NOMO-1 treated with dmso at 0.1 percent for 144 hours (cell line): ENCODE results near the gene LAMB2.

Experiments
- DNase-seq: peaks from one replicate; lab custom pipeline; 2025; ENCODE audit not compliant: unreplicated experiment; lab: John Stamatoyannopoulos, UW

LAMB2 gene

DNA sequence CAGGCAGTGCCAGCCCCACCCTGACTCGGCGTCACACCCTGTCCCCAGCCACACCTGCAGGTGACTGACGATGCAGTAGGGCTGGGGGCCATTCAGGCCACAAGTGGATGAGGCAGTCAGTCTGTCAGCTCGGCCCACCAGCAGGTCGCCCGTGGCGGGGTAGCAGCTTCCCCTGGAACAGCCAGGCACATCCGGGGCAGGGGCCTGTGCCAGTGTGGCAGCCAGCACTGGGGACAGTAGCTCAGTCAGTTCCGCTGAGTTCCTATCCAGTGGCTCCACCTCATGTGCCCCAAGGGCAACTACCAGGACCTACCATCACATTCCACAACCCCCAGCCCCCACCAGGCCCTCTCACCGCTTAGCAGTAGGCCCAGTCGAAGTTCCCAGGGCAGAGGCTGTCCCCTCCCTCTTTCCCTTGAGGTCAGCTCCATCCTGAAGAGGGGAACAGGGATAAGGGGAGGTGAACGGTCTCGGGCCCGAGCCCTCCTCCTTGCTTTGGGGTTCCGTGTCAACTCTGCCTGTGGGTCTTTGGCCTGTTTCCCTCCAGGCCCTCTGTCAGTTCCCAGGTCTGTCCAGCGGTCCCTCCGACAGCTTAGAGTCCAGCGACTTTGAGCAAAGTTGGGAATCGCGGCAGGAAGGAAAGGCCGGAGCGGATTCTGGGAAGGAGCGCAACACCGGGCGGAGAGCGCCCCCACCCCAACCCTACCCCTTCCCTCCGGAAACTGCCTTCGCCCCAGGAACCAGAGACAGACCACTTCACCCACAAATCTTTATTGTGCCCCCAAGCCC lies at the start of gene LAMB2:
TSS of gene LAMB2 (minus strand) at position 614 of the 789 bp plus-strand sequence. CDS start at position 431, 183 bp downstream.
- DNase-seq = no peak

DNA sequence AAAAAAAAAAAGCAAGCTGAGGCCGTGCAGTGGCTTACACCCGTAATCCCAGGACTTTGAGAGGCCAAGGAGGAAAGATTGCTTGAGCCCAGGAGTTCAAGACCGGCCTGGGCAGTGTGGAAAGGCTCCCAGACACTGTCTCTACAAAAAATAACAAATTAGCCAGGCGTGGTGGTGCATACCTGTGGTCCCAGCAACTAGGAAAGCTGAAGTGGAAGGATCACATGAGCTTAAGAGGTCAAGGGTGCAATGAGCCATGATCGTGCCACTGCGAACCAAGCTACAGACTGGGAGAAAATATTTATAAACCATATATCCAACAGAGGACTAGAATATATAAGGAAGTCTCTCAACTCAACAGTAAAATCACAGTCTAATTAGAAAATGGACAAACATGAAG lies 48.5 kb upstream of the LAMB2 start:
- DNase-seq = no peak

- no peak for DNase-seq
These were observed 47.3 kb upstream of the LAMB2 start for GRCh38 chr3:49180116-49180515.

DNA sequence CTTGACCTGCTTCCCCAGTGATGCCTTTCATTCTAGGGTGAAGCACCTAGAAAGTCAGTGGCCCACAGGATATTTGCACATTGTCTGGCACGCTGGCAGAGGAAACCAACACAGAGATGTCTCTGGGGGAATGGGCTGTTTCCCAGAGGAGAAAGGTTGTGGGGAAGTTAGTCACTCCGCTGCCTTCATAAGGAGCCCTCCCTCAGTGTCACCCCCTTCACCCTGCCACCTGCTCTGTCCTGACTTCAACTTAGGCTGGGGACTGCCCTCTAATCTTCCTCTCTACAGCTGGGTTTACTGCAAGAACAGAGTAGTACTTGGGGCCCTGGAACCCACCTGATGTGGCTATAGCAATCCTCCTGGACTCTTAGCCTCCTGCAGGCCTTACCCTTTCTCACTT lies 44.2 kb upstream of the LAMB2 start:
- DNase-seq = no peak

GRCh38 chr3:49175530-49175929 lies 42.7 kb upstream of the LAMB2 start:
- DNase-seq = no peak

DNA sequence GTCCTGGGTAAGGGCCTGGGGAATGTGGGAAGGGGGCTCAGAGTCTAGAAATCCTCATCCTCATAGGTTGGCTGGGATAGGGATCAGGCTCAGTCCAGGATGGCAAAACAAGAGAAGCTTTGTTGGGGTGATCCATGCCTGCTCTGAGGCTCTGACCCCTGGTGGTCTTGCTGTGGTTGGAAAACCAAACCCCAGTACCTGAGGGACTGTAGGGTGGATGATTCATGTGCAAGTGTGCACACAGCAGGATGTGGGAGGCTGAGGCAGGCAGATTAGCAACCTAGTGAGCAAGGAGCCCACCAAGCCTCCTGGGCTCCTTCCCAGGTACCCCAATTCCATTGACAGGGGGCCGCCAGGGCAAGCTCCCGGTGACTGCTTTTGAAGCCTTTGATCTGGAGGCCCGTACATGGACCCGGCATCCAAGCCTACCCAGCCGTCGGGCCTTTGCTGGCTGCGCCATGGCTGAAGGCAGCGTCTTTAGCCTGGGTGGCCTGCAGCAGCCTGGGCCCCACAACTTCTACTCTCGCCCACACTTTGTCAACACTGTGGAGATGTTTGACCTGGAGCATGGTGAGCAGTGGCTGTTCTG lies 41.6 kb upstream of the LAMB2 start:
- no peak for DNase-seq

DNA sequence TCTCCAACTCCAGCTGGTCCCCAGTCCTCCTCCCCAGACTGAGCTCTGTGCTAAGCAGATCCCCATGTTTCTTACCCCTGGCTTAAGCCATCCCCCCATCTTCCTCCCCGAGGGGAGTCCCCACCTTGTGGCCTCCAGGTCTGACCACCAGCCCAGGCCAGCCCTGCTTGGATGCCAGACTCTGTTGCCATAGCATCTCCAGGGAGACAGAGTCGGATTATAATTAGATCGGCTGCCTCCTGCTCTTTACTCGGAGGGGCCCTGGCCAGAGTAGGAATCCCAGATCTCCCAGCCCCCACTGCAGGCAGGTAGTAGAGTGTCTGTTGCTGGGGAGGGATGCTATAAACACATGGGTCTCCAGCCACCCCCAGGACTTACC lies 40.9 kb upstream of the LAMB2 start:
- no peak for DNase-seq

DNA sequence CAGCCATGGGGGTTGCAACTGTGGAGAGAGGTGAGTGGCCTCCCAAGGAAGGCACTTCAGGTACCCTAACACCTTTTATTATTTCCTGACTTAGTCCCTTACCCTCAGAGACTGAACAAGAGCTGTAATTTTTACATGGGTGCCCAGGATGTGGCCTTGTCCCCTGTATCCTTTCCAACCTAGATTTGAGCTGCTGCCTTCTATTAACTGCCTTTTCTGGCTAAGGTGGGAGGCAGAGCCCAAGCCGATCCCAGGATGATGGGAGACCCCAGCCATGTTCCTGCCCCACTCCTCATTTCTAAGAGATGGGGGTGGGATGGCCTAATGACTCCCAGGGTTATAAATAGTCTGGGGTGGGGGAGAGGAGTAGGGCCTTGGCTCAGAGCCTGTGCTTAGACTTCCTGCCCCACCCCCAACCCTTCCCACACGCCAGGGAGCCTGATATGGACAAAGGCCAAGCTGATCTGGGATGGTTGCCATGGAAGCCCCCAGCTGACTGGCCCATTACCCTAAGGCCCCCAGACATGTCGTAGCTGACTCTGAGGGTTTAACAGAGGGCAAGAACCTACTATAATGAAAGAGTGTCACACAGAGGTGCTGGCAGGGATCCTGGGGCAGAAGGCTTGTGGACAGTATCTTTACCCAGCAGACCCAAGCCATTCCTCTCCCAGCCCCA lies 40.4 kb upstream of the LAMB2 start:
- no peak for DNase-seq

GRCh38 chr3:49172551-49173041 lies 39.7 kb upstream of the LAMB2 start:
- DNase-seq = no peak

DNA sequence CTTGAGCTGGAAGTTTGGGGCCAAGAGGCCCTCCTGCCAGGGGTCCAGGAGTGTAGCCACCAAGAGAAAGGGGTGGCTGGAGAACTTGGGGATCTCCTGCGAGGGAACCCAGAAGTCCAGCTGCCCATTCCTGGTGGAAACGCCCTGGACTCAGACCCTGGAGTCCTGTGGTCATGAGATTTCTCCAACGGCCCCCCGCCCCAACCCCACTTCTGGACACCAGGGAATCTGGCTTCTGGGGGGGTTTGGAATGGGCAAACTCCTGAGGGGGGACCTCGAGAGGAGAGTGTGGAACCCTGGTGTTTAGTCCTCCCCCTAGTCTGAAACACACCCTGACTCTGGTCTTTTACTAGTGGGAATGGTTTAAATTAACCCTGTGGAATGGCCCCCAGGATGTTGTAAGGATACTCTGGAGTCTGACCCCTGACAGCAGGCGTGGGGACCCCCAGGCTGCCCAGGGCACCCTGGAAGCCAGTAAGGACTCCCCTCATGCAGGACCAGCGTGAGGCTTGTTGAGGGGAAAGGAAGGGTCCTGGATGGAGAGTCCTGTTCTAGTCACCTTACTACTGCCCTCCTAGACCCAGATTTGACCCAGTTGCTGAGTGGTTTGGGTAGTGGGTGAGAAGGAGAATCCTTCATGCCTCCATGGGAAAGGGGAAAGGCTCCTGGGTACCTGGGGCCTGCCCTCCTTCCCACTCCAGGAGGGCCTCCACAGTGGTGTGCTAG lies 39.1 kb upstream of the LAMB2 start:
- no peak for DNase-seq

- peak; percentile 46 for DNase-seq
These were observed 38.4 kb upstream of the LAMB2 start, which contains the start of gene KLHDC8B for GRCh38 chr3:49171119-49171774. Gene KLHDC8B (plus strand): TSS chr3:49171598. CDS start chr3:49172770, 1,172 bp downstream.

DNA sequence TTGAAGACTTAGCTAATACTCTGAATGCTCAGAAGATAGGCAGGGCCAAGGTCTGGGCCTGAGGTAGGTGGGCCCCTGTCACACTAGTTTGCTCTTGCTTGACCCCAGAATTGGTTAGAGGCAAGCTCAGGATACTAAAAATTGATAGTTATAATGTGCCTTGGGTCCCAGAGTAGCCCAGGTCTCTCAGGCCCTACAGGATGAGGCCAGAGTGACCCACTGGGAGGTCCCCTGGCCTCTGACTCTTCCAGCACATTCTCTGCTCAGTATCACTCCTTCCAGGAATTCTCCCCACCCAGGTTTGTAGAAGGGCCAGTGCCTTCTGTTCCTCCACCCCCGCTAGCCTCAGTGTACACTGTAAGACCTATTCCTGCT lies 37.9 kb upstream of the LAMB2 start:
- no peak for DNase-seq

GRCh38 chr3:49166752-49167556 lies 34.1 kb upstream of the LAMB2 start:
- DNase-seq = no peak

GRCh38 chr3:49165771-49166751 lies 33.2 kb upstream of the LAMB2 start, which contains the start of gene CCDC71:
Gene CCDC71 (minus strand): TSS chr3:49166331. CDS start chr3:49164208, 2,123 bp downstream.
- DNase-seq = peak; percentile 56

DNA sequence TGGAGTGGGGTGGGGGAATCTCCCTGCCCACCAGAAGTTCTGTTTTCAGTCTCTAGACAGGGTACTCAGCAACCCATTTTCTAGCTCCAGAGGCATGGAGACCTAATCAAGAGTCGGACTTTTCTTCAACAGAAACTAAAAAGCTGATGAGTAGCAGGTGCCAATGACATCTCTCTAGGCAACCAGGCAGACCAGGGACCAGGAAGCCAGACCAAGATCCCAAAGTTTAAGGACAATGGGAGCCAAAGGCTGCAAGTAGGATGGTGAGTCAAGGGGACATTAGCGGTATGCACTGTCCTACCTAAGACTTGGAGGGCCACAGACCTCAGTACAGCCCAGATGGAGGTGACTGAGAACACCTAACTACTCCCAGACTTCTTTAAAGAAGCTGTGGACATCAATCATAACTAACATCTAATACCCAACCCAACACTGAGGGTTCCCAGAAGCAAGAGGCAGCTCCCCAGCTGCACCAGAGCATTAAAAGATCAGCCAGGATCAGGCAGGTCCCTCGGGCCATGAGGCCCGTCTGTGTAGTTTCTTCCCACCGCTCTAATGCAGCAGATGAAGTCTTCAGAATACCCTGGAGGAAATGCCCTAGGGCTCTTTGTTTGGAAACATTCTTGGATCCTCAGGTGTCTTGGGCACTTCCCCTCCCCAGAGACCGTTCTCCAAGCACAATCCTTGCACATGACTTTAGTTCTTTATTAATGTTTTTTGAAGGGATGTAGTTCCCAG lies 32.3 kb upstream of the LAMB2 start:
- no peak for DNase-seq

DNA sequence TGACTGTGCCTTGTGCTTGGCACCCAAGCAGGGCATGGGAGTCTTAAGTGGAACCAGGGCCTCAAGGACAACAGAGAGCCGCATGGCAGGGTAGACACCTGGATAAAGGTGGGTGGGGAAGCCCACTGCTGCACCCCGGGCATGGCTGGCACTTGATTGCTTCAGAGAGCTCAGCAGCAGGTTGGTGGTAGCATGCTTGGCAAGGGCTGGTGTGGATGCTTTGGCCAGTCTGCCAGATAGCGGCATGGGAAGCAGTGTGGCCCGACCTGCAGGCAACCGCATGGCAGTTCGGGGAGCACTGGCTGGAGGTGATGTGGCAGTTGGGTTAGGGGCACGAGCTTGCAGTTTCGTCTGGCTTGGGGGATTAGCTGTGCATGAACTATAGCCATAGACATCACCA lies 30.8 kb upstream of the LAMB2 start:
- no peak for DNase-seq

DNA sequence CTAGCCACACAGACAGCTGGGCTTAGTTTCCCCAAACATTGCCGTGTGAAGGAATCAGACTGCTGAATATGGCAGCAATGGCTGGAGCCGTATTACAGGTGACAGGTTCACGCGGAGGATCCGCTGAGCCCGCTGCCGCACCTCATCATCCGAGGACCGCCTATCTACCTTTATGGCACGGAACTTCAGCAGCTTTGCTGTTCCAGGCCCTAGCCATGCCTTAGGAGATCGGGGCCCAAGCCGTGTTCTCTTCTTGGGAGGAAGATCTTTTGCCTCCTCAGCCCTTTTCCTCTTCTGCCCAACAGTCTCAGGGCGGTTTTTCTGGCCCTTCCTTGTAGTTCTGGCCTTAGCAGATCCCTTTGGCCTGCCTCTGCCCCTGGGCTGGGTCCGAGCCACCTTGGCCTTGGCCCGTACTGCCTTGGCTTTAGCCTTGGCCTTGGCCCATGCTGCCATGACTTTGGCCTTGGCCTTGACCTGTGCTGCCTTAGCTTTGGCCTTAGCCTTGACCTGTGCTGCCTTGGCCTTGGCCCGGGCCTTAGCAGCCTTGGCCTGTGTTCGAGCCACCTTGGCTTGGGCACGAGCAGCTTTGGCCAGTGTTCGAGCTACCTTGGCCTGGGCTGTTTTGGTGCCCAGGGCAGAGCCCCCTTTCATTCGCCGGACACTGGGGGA lies 30.0 kb upstream of the LAMB2 start:
- no peak for DNase-seq
